OCI-M2 (cell line): ENCODE data around the gene PRPSAP2.
"Not testable (repeated sequence)": the region's sequence is repeated elsewhere in the genome, so short reads cannot be mapped to it uniquely, and the experiment has no call there.

Source experiments
- DNase-seq: peaks from one replicate; lab custom pipeline; 2025; ENCODE audit not compliant: unreplicated experiment; lab: John Stamatoyannopoulos, UW

Gene PRPSAP2

DNA sequence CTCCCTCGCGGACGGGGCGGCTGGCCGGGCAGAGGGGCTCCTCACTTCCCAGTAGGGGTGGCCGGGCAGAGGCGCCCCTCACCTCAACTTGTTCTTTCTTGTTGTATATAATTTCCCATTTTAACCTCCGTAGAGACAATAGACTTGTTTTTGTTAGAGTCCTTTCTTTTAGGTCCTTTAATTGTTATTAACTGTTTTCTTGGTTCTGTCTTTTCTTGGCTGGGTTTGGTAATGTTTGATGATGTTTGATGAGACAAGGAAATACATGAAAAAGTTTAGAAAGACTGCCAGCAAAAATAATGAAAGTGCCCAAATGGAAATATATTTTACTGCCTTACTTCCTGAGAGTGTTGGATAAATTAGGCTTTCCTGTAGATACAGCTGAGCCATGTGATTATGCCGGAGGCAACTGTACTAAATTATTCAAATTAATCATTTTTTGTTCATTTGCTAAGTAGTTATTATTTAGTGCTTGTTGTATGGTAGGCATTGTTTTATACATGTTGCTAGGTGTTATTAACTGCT lies 30.9 kb downstream of the PRPSAP2 start:
- no peak for DNase-seq

DNA sequence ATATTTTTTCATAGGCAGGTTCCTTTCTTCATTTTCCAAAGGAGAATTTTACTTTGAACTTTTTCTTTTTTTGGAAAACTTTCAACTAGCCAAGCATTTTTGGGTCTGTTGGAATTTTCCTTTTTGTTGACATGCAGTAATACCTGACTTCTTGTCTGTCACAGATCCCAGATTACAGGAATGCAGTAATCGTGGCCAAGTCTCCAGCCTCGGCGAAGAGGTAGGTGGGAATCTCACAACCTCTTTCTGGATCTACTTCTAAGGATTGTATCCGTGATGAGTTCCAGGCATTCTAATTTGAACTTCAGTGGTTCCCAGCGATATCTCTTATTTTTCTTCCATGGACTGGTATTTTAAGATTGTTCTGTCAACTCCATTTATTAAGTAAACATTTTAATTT lies 31.7 kb downstream of the PRPSAP2 start:
- DNase-seq: no peak

DNA sequence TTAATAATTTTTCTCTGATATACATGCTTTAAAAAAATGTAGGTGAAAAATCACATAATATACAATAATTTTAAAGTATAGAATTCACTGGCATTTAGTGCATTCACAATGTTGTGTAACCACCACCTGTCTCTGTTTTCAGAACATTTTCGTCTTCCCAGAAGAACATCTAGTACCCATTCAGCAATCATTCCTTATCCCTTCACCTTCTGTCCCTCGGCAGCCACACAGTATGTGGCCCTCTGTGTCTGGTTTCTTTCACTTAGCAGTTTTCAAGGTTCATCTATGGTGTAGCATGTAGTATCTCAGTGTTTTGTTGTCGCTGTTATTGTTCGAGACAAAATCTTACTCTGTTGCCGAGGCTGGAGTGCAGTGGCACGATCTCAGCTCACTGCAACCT lies 33.6 kb downstream of the PRPSAP2 start:
- no peak for DNase-seq

DNA sequence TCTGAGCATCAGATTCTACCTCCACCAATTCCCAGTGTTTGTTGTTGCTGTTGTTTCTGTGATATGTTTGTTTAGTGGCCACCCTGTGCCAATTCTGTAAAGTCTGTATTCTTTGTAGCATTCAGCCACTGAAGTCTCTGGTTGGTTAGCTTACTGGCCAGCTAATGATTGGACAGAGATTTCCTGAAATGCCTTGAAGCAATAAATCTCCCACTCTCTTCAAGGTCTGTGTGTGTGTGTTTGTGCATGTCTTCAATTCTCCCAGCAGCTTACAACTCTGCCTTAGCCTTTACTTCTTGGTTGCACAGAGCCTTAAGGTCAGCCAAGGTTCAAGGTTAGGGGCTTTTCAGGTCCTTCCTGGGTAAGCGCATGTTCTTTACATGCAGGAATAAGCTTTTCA lies 38.2 kb downstream of the PRPSAP2 start:
- no peak for DNase-seq

DNA sequence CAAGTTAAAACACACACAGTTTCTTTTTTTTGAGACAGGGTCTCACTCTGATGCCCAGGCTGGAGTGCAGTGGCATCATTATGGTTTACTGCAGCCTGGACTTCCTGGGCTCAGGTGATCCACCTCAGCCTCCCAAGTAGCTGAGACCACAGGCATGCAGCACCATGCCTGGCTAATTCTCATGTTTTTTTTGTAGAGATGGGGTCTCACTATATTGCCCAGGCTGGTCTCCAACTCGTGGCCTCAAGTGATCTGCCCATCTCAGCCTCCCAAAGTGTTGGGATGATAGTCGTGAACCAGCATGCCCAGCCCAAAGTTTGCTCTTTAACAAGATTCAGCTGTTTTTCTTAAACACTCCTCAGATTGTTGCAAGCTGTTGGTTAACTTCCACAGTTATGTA lies 39.0 kb downstream of the PRPSAP2 start:
- DNase-seq: no peak

DNA sequence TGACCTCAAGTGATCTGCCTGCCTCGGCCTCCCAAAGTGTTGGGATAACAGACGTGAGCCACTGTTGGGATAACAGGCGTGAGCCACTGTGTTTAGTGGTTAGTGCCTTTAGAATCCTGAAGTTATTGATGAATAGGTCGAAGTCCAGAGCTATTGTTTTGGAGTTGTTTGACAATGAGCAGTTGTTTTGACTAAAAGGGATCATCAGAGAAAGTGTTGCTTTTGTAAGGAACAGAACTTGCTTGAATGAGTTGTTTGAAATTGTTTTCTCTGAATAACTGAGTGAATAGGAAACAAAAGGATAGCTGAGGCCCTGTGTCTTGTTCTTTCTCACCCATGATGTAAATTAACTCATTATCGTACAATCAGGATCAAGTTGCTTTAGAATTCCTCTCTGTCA lies 46.6 kb downstream of the PRPSAP2 start:
- no peak for DNase-seq

DNA sequence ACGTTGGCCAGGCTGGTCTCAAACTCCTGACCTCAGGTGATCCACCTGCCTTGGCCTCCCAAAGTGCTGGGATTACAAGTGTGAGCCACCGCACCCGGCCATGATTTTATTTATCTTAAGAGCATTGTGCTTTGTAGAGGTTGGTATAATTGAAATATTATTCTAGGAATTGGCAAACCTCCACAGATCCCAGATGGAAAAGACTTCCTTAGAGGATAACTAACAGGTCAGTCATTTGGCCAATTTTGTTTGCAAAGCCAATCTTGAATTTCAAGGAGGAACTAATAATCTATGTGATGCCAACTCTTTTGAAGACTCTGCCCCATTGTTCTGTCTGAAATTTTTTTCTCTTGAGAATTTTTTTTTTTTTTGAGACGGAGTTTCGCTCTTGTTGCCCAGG lies 47.3 kb downstream of the PRPSAP2 start:
- DNase-seq: no peak

DNA sequence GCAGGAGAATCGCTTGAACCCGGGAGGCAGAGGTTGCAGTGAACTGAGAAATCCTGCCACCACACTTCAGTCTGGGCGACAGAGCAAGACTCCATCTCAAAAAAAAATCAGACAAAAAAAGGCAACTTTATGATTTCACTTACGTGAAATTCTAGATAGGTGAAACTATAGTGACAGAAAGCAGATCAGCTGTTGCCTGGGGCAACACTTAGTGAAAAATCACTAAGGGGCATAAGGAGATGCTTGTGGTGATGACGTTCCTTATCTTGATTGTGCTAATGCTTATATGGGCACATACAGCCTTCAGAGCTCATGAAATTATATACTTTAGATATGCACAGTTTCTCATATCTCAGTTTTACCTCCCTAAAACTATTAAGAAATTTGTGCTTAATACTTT lies 52.4 kb downstream of the PRPSAP2 start:
- DNase-seq: no peak

DNA sequence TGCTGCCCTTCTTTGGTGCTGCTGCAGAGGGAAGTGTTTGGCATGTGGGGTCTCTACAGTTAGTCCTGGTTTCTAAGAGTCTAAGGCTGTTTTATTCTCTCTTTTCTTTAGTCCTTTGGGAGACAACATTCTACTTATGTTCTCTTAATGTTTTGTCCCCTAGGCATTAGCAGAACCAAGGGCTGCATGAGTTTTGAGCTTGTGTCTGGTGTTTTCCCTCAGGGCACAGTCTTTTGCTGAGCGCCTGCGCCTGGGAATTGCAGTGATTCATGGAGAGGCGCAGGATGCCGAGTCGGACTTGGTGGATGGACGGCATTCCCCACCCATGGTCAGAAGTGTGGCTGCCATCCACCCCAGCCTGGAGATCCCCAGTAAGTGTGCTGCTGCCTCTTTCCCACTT lies 53.0 kb downstream of the PRPSAP2 start:
- no peak for DNase-seq

DNA sequence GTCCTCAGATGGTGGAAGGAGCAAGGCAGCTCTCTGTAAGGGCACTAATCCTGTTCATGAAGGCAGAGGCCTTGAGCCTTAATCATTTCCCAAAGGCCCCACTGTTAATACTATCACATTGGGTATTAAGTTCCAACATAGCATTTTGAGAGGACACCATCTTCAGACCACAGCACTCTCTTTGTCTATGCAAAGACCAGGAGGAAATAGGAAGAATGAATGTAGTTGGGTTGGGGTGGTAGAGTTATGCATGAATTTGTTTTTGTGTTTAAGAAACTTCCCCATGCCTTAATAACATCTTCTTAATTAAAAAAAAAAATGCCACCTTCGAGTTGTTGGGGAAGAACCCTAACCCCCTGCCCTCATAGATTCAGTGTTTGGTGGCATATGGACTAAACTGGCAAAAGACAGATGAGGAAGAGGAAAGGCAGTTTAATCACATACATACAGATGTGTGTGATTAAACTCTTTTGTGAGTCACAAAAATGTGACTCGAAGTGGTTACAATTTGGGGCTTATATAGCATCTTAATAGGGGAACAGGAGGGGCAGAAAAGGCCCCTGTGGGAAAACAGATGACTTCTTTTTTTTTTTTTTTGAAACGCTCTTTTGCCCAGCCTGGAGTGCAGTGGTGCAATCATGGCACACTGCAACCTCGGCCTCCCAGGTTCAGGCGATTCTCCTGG lies 59.0 kb downstream of the PRPSAP2 start:
- no peak for DNase-seq

DNA sequence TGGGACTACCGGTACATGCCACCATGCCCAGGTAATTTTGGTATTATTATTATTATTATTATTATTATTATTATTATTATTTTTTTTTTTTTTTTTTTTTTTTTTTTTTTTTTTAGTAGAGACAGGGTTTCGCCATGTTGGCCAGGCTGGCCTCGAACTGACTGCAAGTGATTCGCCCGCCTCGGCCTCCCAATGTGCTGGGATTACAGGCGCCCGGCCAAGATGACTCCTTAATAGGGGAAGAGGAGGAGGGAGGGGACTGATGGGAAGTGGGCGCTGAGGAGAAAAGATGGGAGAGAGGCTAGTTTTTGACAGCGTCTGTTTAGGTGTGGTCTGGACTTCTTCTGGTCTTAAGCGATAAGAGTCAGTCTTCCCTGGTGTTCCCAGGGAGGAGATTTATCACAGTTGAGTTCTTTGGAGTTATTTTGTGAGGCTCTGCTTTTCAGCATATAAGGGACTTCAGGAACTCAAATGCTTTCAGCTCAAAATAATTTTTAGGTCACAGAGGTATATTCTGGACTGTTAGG lies 59.6 kb downstream of the PRPSAP2 start:
- no peak for DNase-seq

DNA sequence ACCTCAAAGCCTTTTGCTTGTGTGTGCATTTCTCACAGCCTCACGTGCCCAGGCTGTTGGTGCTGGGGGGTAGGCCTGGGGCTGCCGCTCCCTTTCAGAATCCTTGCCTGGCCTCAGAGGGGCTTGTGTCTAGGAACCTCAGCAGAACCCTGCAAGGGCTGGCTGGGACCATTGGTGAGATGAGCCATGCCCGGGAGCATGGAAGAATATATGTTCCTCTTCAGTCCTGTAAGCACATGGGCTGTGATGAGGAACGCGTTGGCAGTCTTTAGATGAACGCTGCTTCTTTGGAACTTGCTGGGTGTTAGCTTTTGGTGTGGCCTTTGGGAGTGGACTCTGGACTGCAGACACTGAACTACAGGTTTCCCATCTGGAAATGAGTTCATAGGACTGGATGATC lies 62.0 kb downstream of the PRPSAP2 start:
- DNase-seq: no peak

DNA sequence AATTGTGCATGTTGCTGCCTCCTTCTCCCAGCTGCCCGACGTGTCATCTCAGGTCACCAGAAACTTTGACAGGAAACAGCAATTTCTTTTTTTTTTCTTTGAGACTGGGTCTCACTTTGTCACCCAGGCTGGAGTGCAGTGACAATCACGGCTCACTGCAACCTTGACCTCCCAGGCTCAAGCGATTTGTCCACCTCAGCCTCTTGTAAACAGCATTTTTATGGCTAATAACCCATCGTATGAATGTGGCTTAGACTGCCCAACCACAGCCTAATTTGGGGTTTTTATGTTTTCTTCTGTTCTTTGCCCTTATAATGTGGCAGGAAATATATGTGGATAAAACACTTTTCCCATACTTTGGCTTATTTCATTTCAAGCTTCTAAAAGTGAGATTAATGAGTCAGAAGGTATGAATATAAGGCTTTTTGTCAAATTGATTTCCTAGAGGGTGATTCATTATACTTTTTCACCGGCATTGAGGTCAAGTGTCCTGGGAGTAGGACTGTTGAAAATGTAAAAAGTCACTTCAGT lies 63.0 kb downstream of the PRPSAP2 start:
- DNase-seq: no peak

DNA sequence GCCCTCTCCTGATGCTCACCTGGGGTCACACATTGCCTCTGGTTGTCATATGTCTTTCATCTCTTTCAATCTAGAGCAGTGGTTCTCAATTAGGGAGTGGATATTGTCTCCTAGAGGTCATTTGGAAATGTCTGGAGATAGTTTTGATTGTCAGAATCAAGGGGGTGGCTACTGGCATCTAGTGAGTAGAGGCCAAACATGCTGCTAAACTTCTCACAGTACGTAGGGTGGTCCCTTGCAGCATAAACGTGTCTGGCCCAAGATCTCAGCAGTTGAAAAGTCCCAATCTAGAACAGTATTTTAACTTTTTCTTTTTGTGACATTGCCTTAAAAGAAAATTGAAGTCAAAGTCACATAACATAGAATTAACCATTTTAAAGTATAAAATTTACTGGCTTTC lies 63.6 kb downstream of the PRPSAP2 start:
- DNase-seq: no peak

DNA sequence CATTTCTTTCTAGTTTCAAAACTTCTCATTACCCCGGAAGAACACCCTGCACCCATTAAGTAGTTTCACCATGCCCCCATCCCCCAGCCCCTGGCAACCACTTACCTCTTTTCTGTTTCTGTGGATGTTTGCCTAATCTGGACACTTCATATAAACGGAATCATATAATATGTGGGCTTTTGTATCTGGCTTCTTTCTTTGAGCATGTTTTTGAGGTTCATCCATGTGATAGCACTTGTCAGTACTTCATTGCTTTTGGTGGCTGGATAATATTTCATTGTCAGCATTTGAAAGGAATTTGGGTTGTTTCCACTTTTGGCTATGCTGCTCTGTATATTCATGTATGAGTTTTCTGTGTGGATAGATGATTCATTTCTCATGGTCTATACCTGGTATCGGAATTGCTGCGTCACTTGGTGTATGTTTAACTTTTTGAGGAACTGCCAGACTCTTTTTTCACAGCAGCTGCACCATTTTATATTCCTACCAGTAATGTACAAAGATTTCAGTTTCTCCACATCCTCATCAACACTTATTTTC lies 64.1 kb downstream of the PRPSAP2 start:
- no peak for DNase-seq

DNA sequence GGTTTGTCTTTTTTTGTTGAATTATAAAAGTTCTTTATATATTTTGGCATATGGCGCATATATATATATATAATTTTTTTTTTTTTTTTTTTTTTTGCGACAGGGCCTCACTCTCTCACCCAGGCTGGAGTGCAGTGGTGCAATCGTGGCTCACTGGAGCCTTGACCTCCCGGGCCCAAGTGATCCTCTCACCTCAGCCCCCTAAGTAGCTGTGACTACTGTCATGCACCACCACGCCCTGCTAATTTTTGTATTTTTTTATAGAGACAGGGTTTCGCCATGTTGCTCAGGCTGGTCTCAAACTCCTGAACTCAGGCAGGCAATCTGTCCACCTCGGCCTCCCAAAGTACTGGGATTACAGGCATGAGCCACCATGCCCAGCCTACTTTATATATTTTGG lies 64.7 kb downstream of the PRPSAP2 start:
- not testable (repeated sequence) for DNase-seq

DNA sequence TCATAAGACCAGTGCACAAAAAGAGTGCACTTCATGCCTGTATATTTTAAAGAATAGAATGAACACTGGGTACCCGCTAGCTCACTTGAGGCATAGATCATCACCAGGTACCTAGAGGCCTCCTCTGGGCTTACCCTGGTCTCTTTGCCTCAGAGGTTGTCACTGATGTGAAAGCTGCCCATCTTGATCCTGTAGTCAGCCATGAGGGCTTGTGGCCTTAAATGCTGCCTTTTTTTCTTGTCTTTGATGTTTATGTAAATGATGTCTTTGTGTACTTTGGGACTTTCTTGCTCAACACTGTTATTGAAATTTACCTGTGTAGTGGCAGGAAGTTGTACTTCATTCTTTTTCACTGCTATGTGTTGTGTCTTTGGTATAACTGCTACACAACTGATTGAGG lies 67.3 kb downstream of the PRPSAP2 start:
- no peak for DNase-seq

DNA sequence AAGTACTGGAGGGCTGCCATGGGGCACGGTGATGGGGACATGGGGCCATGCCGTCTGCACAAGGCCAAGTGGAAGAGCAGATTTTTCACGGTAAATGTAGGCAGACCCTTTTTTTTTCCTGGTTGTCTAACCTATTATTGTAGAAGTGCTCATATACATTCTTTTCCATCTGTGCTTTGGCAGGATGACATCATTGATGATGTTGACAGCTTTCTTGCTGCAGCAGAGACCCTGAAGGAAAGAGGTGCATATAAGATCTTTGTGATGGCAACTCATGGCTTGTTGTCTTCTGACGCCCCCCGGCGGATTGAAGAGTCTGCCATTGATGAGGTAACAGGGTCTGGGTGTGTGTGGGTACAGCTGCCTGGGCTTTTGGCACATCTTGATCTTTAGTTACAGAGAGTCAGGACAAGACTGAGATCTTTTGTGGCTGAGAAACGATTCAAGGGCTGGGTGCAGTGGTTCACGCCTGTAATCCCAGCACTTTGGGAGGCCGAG lies 70.7 kb downstream of the PRPSAP2 start:
- no peak for DNase-seq

DNA sequence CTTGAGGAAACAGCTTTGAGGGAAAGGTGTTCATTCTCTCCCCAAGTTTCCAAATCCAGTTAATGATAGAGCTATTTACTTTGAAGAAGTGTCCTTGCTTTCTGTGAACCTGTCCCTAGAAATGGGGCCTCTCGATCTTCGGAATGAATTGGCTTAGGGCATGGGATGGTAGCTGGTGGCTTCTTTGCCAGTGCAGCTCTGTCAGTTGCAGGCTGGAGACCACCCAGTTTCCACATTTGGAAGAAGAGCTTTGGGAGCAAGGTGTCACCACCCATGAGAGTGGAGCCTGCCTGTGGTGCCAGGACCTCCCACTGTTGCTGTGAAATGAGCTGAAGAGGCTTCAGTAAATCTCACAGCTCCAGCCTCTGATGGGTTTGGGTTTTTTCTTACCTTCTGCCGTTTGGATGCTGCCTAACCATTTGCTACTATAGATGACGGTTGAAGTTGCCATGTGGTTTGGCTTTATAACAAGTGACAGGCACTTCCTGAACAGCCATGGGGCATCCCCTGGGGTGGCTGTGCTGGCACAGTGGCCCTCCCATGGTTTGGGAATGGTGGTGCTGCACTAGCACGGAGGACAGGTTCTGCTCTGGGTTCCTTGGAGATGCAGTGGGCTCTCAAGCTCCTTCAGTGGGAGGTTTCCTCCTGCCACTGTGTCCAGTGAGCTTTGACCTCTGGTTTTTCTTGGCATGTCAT lies 74.6 kb downstream of the PRPSAP2 start:
- DNase-seq: no peak

DNA sequence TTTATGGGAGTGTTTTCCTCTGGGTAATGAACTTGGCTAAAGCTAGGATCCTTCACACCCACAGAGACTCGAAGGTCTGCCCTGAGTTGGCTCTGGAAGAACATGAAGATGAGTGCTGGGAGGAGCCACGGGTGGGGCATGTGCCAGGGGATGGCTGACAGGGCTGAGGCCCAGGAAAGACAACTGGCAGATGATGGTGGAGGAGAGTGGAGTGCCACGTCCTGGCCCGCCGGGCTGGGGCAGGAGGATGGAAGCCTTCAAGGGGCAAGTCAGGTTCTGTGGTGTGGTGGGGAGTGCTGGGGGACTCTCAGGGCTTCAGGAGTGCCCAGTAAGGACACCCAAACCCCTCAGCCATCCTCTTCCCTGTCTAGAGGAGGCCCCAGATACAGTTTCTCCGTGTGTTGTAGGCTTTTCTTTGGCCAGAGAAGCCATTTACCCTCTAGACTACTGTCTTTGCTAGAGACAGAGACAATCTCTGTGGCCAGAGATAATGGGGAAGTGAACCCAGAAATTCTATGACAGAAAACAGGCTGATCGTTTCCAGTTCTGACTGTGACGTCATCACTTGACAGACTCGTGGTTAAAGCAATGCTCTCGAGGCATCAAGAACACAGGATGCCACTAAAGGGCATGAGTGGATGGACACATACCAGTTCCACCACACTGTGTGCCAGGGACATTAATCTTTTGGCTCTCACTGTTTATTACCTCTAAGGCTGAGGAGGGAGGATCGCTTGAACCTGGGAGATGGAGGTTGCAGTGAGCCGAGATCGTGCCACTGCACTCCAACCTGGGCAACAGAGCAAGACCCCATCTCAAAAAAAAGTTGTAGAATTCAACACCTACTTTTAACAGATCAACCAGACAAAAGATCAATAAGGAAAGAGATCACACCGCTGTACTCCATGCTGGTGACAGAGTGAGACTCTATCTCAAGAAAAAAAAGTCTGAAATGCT lies 75.4 kb downstream of the PRPSAP2 start:
- no peak for DNase-seq
